Measurements from ENCODE around the gene SNTB2. TPM values are rescaled to one million over a fixed set of nuclear protein-coding genes. Genes with fewer than 3 reads are reported as not detected.

SNTB2 gene
- total RNA-seq, 1 experiment from 2014 or later: 50.6 TPM

- Mint-ChIP-seq H3K27ac (ENCODE audit: unreplicated experiment) (no peak overlapping the region), H3K4me3 (ENCODE audit: unreplicated experiment) (no peak overlapping the region), H3K4me1 (ENCODE audit: low read depth, unreplicated experiment) (no peaks in the 10 kb centered on the region), H3K9me3 (ENCODE audit: unreplicated experiment) (no peaks in the 10 kb centered on the region), H3K36me3 (ENCODE audit: insufficient read depth, unreplicated experiment) (peaks cover 8% of the 10 kb centered on the region), H3K27me3 (ENCODE audit: insufficient read depth, unreplicated experiment) (no peaks in the 10 kb centered on the region)
- TF ChIP-seq CTCF (IDR thresholded peaks at IDR 0.05; ENCODE audit: insufficient read depth in 1 of 2, low read depth in 1 of 2, low read length in 1 of 2, severe bottlenecking in 1 of 2, unreplicated experiment in 1 of 2): no peak
- intact Hi-C loops (cut with micrococcal nuclease; ENCODE audit: unreplicated experiment): no loop called here
- ChIA-PET POLR2A (interaction anchor here (0.6 kb wide), 1 partner anchor 10 kb away, joined by 3 read pairs; no protein-coding TSS in a partner anchor), CTCF (no interaction called here)
- Histone ChIP-seq H3K4me1 (no peaks in the 10 kb centered on the region), H3K9me3 (no peaks in the 10 kb centered on the region), H3K27me3 (replicated peaks; ENCODE audit: control insufficient read depth, insufficient read depth, low read length) (no peaks in the 10 kb centered on the region), H3K36me3 (ENCODE audit: control insufficient read depth, insufficient read depth, low read length) (no peaks in the 10 kb centered on the region), H3K4me3 (ENCODE audit: low read depth, low read length) (no peak overlapping the region)
- no peak for DNase-seq
- BruUV-seq (replicated peaks): no TSS peak
These were observed 53.4 kb downstream of the SNTB2 start for GRCh38 chr16:69240331-69240730.

- no peaks in the 10 kb centered on the region for H3K4me1 ChIP-seq
- intact Hi-C loops (cut with micrococcal nuclease; ENCODE audit: unreplicated experiment): no loop called here
- TF ChIP-seq CTCF (IDR thresholded peaks at IDR 0.05; ENCODE audit: insufficient read depth in 1 of 2, low read depth in 1 of 2, low read length in 1 of 2, severe bottlenecking in 1 of 2, unreplicated experiment in 1 of 2): no peak
- CTCF ChIA-PET: interaction anchor here (0.7 kb wide), 1 partner anchor 1148 kb away, joined by 8 read pairs; no protein-coding TSS in a partner anchor
- H3K36me3 Mint-ChIP-seq (ENCODE audit: insufficient read depth, unreplicated experiment): peaks cover 14% of the 10 kb centered on the region
- H3K27ac Mint-ChIP-seq (ENCODE audit: unreplicated experiment): no peak overlapping the region
- no peaks in the 10 kb centered on the region for H3K36me3 ChIP-seq (ENCODE audit: control insufficient read depth, insufficient read depth, low read length)
- BruUV-seq (replicated peaks): no TSS peak
- no peaks in the 10 kb centered on the region for H3K9me3 ChIP-seq
- H3K27me3 Mint-ChIP-seq (ENCODE audit: insufficient read depth, unreplicated experiment): no peaks in the 10 kb centered on the region
- no peak overlapping the region for H3K4me3 Mint-ChIP-seq (ENCODE audit: unreplicated experiment)
- no peaks in the 10 kb centered on the region for H3K9me3 Mint-ChIP-seq (ENCODE audit: unreplicated experiment)
- H3K4me3 ChIP-seq (ENCODE audit: low read depth, low read length): no peak overlapping the region
- no peaks in the 10 kb centered on the region for H3K27me3 ChIP-seq (replicated peaks; ENCODE audit: control insufficient read depth, insufficient read depth, low read length)
- POLR2A ChIA-PET: no interaction called here
- no peak for DNase-seq
- H3K4me1 Mint-ChIP-seq (ENCODE audit: low read depth, unreplicated experiment): no peaks in the 10 kb centered on the region
These were observed 55.0 kb downstream of the SNTB2 start for GRCh38 chr16:69241926-69242325.

GRCh38 chr16:69243479-69243878, 56.5 kb downstream of the SNTB2 start:
- Mint-ChIP-seq H3K9me3 (ENCODE audit: unreplicated experiment) (no peaks in the 10 kb centered on the region), H3K4me3 (ENCODE audit: unreplicated experiment) (no peak overlapping the region), H3K36me3 (ENCODE audit: insufficient read depth, unreplicated experiment) (peaks cover 24% of the 10 kb centered on the region), H3K27ac (ENCODE audit: unreplicated experiment) (no peak overlapping the region), H3K4me1 (ENCODE audit: low read depth, unreplicated experiment) (no peaks in the 10 kb centered on the region), H3K27me3 (ENCODE audit: insufficient read depth, unreplicated experiment) (no peaks in the 10 kb centered on the region)
- H3K27me3 ChIP-seq (replicated peaks; ENCODE audit: control insufficient read depth, insufficient read depth, low read length): no peaks in the 10 kb centered on the region
- POLR2A ChIA-PET: interaction anchor here (0.6 kb wide), 1 partner anchor 65 kb away, joined by 4 read pairs; no protein-coding TSS in a partner anchor
- H3K4me1 ChIP-seq: no peaks in the 10 kb centered on the region
- peaks cover 1% of the 10 kb centered on the region for H3K36me3 ChIP-seq (ENCODE audit: control insufficient read depth, insufficient read depth, low read length)
- CTCF ChIA-PET: no interaction called here
- BruUV-seq (replicated peaks): no TSS peak
- no peak overlapping the region for H3K4me3 ChIP-seq (ENCODE audit: low read depth, low read length)
- no peak for TF ChIP-seq CTCF (IDR thresholded peaks at IDR 0.05; ENCODE audit: insufficient read depth in 1 of 2, low read depth in 1 of 2, low read length in 1 of 2, severe bottlenecking in 1 of 2, unreplicated experiment in 1 of 2)
- DNase-seq: no peak
- no peaks in the 10 kb centered on the region for H3K9me3 ChIP-seq
- intact Hi-C loops (cut with micrococcal nuclease; ENCODE audit: unreplicated experiment): no loop called here
